SK-N-SH (cell line): ENCODE measurements around the gene CBR4. TPM values are rescaled to one million over a fixed set of nuclear protein-coding genes. Genes with fewer than 3 reads are reported as not detected.

Experiments
- CTCF ChIA-PET: fragments of 300-600, 350-600 bp; formaldehyde crosslinking; extraction: SDS; loops from one replicate; lab custom pipeline; 2021; lab: Yijun Ruan, JAX
- POLR2A ChIA-PET: fragments of 350-600 bp; sonication (Branson Sonifier 250); formaldehyde crosslinking; extraction: SDS; loops from one replicate; lab custom pipeline; 2020; ENCODE audit warnings: antibody characterized with exemption, inconsistent platforms; lab: Yijun Ruan, JAX
- DNase-seq: peaks from one replicate; pipeline ENCODE4 v3.0.0; 2012
- H2AFZ ChIP-seq: fragments of 200-600 bp; sonication (generic); 2 replicates; pipeline ENCODE4 v1.8.1; 2016; ENCODE audit warnings: antibody characterized with exemption, mild to moderate bottlenecking, low read depth
- H3F3A ChIP-seq: fragments of 200-600 bp; sonication (generic); replicated peaks from 2 replicates; pipeline ENCODE3; 2016; ENCODE audit warnings: antibody characterized with exemption, mild to moderate bottlenecking; ENCODE audit not compliant: insufficient read depth
- H3K27ac ChIP-seq, 2 experiments: fragments of 200-500 bp in 1 of 2; fragments of 200-600 bp in 1 of 2; sonication (Bioruptor generic) in 1 of 2; sonication (generic), shearing (Covaris generic) in 1 of 2; 2 replicates each; pipeline versions ENCODE4 v1.5.1 to v1.6.1; 2014 to 2016; ENCODE audit warnings: low read depth in 2 of 2, inconsistent platforms in 1 of 2, low read length in 1 of 2, mild to moderate bottlenecking in 1 of 2, mixed read lengths in 1 of 2
- H3K27me3 ChIP-seq: fragments of 200-600 bp; sonication (generic), shearing (Covaris generic); 2 replicates; pipeline ENCODE4 v1.6.1; 2016; ENCODE audit warnings: mixed run types; ENCODE audit not compliant: insufficient read depth
- H3K36me3 ChIP-seq, 2 experiments: fragments of 200-500 bp in 1 of 2; fragments of 200-600 bp in 1 of 2; sonication (Bioruptor generic) in 1 of 2; sonication (generic) in 1 of 2; replicated peaks in 1 of 2; 2 replicates each; pipeline versions ENCODE3 to v1.5.1; 2014 to 2016; ENCODE audit warnings: low read length in 1 of 2, mild to moderate bottlenecking in 1 of 2; ENCODE audit not compliant: insufficient read depth in 2 of 2, control insufficient read depth in 1 of 2
- H3K4me1 ChIP-seq, 2 experiments: fragments of 200-500 bp in 1 of 2; fragments of 200-600 bp in 1 of 2; sonication (Bioruptor generic) in 1 of 2; sonication (generic), shearing (Covaris generic) in 1 of 2; 2 replicates each; pipeline versions ENCODE4 v1.5.1 to v1.6.1; 2014 to 2016; ENCODE audit warnings: low read depth in 1 of 2, low read length in 1 of 2, mixed run types in 1 of 2; ENCODE audit not compliant: insufficient read depth in 2 of 2, control insufficient read depth in 1 of 2
- H3K4me2 ChIP-seq: fragments of 200-600 bp; sonication (generic), shearing (Covaris generic); 2 replicates; pipeline ENCODE4 v1.6.1; 2017; ENCODE audit warnings: mixed run types
- H3K4me3 ChIP-seq, 2 experiments: fragments of 200-500 bp in 1 of 2; fragments of 200-600 bp in 1 of 2; sonication (Bioruptor generic) in 1 of 2; sonication (generic), shearing (Covaris generic) in 1 of 2; 2 replicates each; pipeline versions ENCODE4 v1.5.1 to v1.8.1; 2014 to 2016; ENCODE audit warnings: low read depth in 2 of 2, inconsistent platforms in 1 of 2, low read length in 1 of 2, mild to moderate bottlenecking in 1 of 2, mixed read lengths in 1 of 2, moderate library complexity in 1 of 2
- H3K79me2 ChIP-seq: fragments of 200-600 bp; sonication (generic); 2 replicates; pipeline ENCODE4 v1.8.1; 2017; ENCODE audit warnings: mild to moderate bottlenecking; ENCODE audit not compliant: insufficient read depth
- H3K9ac ChIP-seq: fragments of 200-600 bp; sonication (generic); 2 replicates; pipeline ENCODE4 v1.6.1; 2017; ENCODE audit warnings: mixed run types
- H3K9me2 ChIP-seq: fragments of 200-600 bp; sonication (generic); 2 replicates; pipeline ENCODE4 v1.6.1; 2017; ENCODE audit warnings: mixed run types
- H3K9me3 ChIP-seq: fragments of 200-600 bp; sonication (generic); 2 replicates; pipeline ENCODE4 v1.6.1; 2017; ENCODE audit warnings: mixed run types, mild to moderate bottlenecking, moderate library complexity
- H4K20me1 ChIP-seq: fragments of 200-600 bp; sonication (generic); 2 replicates; pipeline ENCODE4 v1.6.1; 2017; ENCODE audit warnings: mild to moderate bottlenecking, mixed run types; ENCODE audit not compliant: insufficient read depth
- CHD2 ChIP-seq: fragments of 150-350 bp; IDR thresholded peaks from 2 replicates; pipeline ENCODE4 v1.6.1; 2018; ENCODE audit warnings: low read length; ENCODE audit not compliant: partially characterized antibody
- ELF1 ChIP-seq: IDR thresholded peaks from 2 replicates; pipeline ENCODE4 v1.4.0; 2012
- EP300 ChIP-seq, 2 experiments: IDR thresholded peaks; 2 replicates each; pipeline versions ENCODE4 v1.4.0 to v1.6.1; 2012; ENCODE audit warnings: borderline replicate concordance in 1 of 2, low read depth in 1 of 2, low read length in 1 of 2
- EZH2phosphoT487 ChIP-seq: fragments of 200-600 bp; sonication (generic); IDR thresholded peaks from 2 replicates; pipeline ENCODE4 v1.6.1; 2017; ENCODE audit warnings: low read depth, mixed run types, mild to moderate bottlenecking, antibody characterized with exemption, moderate library complexity, borderline replicate concordance
- FOSL2 ChIP-seq: IDR thresholded peaks from 2 replicates; pipeline ENCODE4 v1.4.0; 2012; ENCODE audit warnings: low read depth, mild to moderate bottlenecking, moderate library complexity, borderline replicate concordance
- FOXM1 ChIP-seq: IDR thresholded peaks from 2 replicates; pipeline ENCODE4 v1.4.0; 2012; ENCODE audit warnings: low read depth, mild to moderate bottlenecking
- MAX ChIP-seq: IDR thresholded peaks from 2 replicates; pipeline ENCODE4 v1.4.0; 2012; ENCODE audit warnings: low read depth
- MEF2A ChIP-seq: IDR thresholded peaks from 2 replicates; pipeline ENCODE4 v1.4.0; 2012; ENCODE audit warnings: low read depth, borderline replicate concordance
- MXI1 ChIP-seq: IDR thresholded peaks from 2 replicates; pipeline ENCODE4 v1.6.1; 2012; ENCODE audit warnings: mild to moderate bottlenecking, low read depth, low read length, improper control_type of control experiment
- NFIC ChIP-seq: IDR thresholded peaks from 2 replicates; pipeline ENCODE4 v1.4.0; 2012; ENCODE audit warnings: borderline replicate concordance
- NRF1 ChIP-seq: IDR thresholded peaks from 2 replicates; pipeline ENCODE4 v1.6.1; 2012; ENCODE audit warnings: low read depth, mild to moderate bottlenecking, low read length
- RFX5 ChIP-seq: IDR thresholded peaks from 2 replicates; pipeline ENCODE4 v1.6.1; 2012; ENCODE audit warnings: mild to moderate bottlenecking, improper control_type of control experiment, low read length
- RXRA ChIP-seq: IDR thresholded peaks from 2 replicates; pipeline ENCODE4 v1.4.0; 2012; ENCODE audit warnings: low read depth, mild to moderate bottlenecking, borderline replicate concordance
- SIN3A ChIP-seq: IDR thresholded peaks from 2 replicates; pipeline ENCODE4 v1.6.1; 2012; ENCODE audit warnings: low read depth, mild to moderate bottlenecking, low read length, moderate library complexity, borderline replicate concordance
- TAF1 ChIP-seq: IDR thresholded peaks from 2 replicates; pipeline ENCODE4 v1.6.1; 2012; ENCODE audit warnings: low read depth, mild to moderate bottlenecking, low read length, moderate library complexity, borderline replicate concordance
- TCF12 ChIP-seq: IDR thresholded peaks from 2 replicates; pipeline ENCODE4 v1.4.0; 2012
- USF2 ChIP-seq: fragments of 150-350 bp; IDR thresholded peaks from 2 replicates; pipeline ENCODE4 v1.6.1; 2017; ENCODE audit warnings: antibody characterized with exemption, low read length, low read depth, borderline replicate concordance
- WGBS: methylation state at CpG from one replicate; pipeline ENCODE4 v1.1.6; 2017; ENCODE audit warnings: low lambda C conversion rate; 5-methylcytosine and 5-hydroxymethylcytosine counted together
- polyA plus RNA-seq, 3 experiments: library from polyadenylated mRNA; depleted of rRNA; stranded (reverse); fragments of >200 nt; gene quantifications; 2 replicates each; pipeline ENCODE4 v1.2.3, GENCODE V29; 2012
- TF ChIP-seq, protein P1 (sequence below): IDR thresholded peaks from 2 replicates; pipeline ENCODE4 v1.6.1; 2012; ENCODE audit warnings: mild to moderate bottlenecking, low read depth, low read length, moderate library complexity
- TF ChIP-seq, protein P2 (sequence below): IDR thresholded peaks from 2 replicates; pipeline ENCODE4 v1.4.0; 2012; ENCODE audit warnings: low read depth, borderline replicate concordance
- TF ChIP-seq, protein P3 (sequence below): fragments of 200-600 bp; sonication (generic); IDR thresholded peaks from 2 replicates; pipeline ENCODE4 v1.6.1; 2017; ENCODE audit warnings: antibody characterized with exemption, mild to moderate bottlenecking, moderate library complexity

Gene CBR4
- polyA plus RNA-seq, 1 of the 3 experiments (the other 2 are of a cell fraction), result 2.8 TPM

- TF ChIP-seq MAX (no peak), EZH2phosphoT487 (no peak), CHD2 (peak; percentile 60), EP300 (IDR thresholded peaks at IDR 0.05; ENCODE audit: borderline replicate concordance in 1 of 2, low read depth in 1 of 2, low read length in 1 of 2) (no peak), RFX5 (no peak), MXI1 (peak; percentile 24; the same call in 1 of the 2 replicates), TCF12 (no peak), MEF2A (no peak)
- TF ChIP-seq, protein P1, sequence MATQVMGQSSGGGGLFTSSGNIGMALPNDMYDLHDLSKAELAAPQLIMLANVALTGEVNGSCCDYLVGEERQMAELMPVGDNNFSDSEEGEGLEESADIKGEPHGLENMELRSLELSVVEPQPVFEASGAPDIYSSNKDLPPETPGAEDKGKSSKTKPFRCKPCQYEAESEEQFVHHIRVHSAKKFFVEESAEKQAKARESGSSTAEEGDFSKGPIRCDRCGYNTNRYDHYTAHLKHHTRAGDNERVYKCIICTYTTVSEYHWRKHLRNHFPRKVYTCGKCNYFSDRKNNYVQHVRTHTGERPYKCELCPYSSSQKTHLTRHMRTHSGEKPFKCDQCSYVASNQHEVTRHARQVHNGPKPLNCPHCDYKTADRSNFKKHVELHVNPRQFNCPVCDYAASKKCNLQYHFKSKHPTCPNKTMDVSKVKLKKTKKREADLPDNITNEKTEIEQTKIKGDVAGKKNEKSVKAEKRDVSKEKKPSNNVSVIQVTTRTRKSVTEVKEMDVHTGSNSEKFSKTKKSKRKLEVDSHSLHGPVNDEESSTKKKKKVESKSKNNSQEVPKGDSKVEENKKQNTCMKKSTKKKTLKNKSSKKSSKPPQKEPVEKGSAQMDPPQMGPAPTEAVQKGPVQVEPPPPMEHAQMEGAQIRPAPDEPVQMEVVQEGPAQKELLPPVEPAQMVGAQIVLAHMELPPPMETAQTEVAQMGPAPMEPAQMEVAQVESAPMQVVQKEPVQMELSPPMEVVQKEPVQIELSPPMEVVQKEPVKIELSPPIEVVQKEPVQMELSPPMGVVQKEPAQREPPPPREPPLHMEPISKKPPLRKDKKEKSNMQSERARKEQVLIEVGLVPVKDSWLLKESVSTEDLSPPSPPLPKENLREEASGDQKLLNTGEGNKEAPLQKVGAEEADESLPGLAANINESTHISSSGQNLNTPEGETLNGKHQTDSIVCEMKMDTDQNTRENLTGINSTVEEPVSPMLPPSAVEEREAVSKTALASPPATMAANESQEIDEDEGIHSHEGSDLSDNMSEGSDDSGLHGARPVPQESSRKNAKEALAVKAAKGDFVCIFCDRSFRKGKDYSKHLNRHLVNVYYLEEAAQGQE, result no peak
- TF ChIP-seq, all 33 proteins: peak for 12
These were observed at the start of gene CBR4 (continued) for GRCh38 chr4:169010125-169011023.

DNA sequence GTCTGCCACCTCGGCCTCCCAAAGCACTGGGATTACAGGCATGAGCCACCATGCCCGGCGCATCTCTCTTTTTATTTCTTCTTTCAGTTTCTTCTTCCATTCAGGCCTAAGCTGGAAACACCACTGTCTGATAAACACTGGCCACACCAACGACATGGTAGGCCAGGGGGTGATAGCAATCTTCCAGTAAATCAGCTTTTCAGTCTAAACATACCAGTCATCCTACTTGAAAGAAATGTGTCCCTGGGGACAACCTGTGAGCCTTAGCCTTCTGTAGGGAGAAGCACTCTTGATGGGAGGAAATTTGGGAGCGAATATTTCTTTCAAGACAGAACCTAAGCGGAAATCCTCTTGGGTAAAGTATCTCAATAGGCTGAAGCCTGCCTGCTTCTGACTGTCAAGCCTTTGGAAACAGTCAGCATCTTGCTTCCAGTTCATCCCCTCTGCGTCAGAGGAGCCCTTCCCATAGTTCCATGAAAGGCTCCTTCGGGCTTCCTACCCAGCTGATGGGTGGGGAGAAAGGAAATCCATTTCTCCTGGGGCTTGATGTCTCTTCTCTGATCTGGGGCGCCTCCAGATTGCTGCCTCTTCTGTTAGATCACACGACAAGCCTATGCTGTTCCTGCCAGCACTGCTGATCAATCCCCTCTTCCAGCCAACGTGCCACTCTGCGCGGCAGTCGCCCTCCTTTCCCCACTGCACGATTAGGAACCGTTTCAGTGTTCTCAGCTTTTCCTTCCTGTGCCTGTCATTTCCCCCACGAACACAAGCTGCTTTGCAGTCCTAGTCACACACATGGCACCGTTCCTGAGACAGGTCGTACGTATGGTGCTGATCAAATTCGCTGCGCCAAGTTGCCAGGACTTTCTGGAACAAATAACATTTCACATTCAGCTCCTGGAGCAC lies 49.5 kb upstream of the CBR4 start:
- Histone ChIP-seq H4K20me1 (no peaks in the 10 kb centered on the region), H3K36me3 (no peaks in the 10 kb centered on the region), H3K79me2 (no peaks in the 10 kb centered on the region), H3K27ac (no peak overlapping the region), H3K27me3 (no peaks in the 10 kb centered on the region), H3K4me1 (peaks cover 0 to 14% of the 10 kb centered on the region in 2 experiments; a peak in 1 of 4 replicates), H3K9me2 (no peaks in the 10 kb centered on the region), H3K9me3 (no peaks in the 10 kb centered on the region), H2AFZ (no peak overlapping the region), H3K4me2 (no peak overlapping the region), H3K4me3 (no peak overlapping the region), H3F3A (no peaks in the 10 kb centered on the region), H3K9ac (no peak overlapping the region)
- DNase-seq, result no peak
- WGBS, result 82% methylated on average over 22 of the region's 22 CpGs
- POLR2A ChIA-PET, result interaction anchor here (0.6 kb wide), 1 partner anchor 58 kb away, joined by 3 read pairs; no protein-coding TSS in a partner anchor
- CTCF ChIA-PET, result no interaction called here
- TF ChIP-seq MXI1 (no peak), TAF1 (no peak), FOSL2 (no peak), NRF1 (no peak), RXRA (no peak), NFIC (no peak), FOXM1 (no peak), SIN3A (no peak), USF2 (no peak), ELF1 (no peak)
- TF ChIP-seq, protein P2, sequence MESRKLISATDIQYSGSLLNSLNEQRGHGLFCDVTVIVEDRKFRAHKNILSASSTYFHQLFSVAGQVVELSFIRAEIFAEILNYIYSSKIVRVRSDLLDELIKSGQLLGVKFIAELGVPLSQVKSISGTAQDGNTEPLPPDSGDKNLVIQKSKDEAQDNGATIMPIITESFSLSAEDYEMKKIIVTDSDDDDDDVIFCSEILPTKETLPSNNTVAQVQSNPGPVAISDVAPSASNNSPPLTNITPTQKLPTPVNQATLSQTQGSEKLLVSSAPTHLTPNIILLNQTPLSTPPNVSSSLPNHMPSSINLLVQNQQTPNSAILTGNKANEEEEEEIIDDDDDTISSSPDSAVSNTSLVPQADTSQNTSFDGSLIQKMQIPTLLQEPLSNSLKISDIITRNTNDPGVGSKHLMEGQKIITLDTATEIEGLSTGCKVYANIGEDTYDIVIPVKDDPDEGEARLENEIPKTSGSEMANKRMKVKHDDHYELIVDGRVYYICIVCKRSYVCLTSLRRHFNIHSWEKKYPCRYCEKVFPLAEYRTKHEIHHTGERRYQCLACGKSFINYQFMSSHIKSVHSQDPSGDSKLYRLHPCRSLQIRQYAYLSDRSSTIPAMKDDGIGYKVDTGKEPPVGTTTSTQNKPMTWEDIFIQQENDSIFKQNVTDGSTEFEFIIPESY, result no peak
- TF ChIP-seq, protein P3, sequence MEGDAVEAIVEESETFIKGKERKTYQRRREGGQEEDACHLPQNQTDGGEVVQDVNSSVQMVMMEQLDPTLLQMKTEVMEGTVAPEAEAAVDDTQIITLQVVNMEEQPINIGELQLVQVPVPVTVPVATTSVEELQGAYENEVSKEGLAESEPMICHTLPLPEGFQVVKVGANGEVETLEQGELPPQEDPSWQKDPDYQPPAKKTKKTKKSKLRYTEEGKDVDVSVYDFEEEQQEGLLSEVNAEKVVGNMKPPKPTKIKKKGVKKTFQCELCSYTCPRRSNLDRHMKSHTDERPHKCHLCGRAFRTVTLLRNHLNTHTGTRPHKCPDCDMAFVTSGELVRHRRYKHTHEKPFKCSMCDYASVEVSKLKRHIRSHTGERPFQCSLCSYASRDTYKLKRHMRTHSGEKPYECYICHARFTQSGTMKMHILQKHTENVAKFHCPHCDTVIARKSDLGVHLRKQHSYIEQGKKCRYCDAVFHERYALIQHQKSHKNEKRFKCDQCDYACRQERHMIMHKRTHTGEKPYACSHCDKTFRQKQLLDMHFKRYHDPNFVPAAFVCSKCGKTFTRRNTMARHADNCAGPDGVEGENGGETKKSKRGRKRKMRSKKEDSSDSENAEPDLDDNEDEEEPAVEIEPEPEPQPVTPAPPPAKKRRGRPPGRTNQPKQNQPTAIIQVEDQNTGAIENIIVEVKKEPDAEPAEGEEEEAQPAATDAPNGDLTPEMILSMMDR, result no peak
